HG02610 (cell line): ENCODE data around the gene GLI2.

ENCODE experiments used
- ATAC-seq: cut with Tn5 transposase; IDR thresholded peaks from one replicate; pipeline ENCODE4 v1.9.1; 2021; ENCODE audit warnings: mild to moderate bottlenecking, moderate library complexity; ENCODE audit not compliant: unreplicated experiment

GLI2 gene

DNA sequence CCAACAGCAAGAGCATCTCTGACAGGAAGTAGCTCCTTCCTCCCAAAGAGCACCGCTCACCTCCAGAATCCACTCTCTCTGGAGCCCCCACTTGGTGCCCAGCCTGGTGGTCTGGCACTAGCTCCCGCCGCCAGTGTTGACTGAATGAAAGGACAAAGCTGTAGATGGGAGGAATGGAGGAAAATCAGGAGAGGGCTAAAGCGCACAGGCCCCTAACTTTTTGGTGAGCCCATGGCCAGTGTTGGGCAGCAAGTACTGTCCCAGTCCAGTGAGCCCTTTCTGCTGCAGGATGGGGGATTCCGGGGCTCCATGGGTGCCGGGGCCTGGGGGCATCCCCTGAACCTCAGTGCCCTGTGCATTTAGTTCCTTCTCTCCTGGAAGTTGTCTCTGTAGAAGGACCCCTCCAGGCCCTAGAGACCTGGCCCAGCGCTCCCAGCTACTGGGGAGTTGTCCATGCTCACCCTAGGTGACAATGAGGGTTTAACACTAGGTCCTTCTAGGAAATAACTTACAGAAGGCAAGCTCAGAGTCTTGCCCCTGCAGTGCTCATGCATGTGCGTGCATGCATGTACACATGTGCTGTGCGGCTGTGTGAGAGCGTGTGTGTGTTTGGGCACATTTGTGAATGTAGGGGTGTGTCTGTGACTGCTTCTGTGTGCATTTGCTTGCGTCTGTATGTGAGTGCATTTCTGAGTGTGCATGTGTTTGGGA lies 33.6 kb downstream of the GLI2 start:
- ATAC-seq = no peak

DNA sequence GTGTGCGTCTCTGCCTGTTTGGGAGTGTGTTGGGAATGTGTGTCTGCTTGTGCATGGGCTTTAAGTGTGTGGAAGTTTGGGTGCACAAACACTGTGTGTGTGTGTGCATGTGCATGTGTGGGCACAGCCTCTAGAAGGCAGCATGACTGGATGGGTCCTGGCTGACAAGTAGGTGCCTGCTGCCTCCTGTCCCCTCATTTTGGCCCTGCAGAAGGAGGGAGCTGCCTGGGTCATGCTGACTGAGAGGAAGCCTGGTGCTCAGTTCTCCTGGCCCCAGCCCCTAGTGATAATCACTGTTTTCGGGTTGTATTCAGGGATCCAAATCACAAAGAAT lies 34.1 kb downstream of the GLI2 start:
- no peak for ATAC-seq

DNA sequence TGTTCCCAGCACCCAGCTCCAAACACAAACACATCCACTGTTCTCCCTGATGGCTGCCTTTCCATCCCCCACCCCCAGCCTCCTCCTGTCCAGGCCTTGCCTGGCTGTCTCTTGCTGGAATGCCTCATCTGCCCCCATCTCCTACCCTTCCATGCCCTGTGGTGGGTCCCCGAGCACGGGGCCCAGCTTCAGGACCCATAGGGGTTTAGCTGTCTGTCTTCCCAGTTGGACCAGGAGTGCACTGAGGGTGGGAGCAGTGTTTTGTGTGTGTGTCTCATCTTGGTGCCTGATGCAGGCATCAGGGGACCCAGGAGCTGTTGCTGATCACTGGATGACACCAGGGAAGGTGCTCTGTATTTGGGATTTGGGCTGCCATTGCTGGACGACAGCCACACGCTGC lies 34.5 kb downstream of the GLI2 start:
- ATAC-seq = no peak

GRCh38 chr2:120770641-120771040 lies 35.0 kb downstream of the GLI2 start:
- no peak for ATAC-seq

DNA sequence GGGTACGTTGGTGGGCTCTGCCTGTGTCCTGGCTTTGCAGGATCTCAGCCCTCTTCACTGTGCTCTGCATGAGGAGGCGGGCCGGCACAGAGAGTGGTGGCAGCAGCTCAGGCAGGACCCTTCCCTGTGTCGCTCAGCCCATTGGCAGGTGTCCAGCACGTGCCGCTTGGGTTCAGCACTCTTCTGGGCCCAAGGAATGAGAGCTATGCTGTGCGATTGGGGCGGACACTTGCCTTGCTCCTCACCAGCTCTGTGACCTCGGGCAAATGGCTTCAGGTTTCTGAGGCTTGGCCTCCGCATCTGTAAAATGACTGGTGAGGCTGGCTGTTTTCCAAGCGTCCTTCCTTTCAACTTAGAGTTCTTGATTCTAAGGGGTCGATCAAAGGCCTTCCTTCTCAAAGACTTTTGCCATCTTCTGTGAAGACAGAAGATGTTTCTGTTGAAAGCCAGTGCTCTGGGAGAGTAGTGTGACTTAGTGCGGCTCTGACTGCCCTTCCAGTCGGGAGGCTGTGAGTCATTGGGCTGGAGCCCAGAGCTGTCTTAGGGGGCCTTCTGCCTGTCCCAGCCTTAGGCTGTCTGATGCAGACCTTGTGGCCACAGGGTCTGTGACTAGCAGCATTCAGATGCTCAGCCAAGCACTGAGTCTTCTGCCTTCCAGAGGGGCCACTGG lies 35.6 kb downstream of the GLI2 start:
- ATAC-seq = no peak

DNA sequence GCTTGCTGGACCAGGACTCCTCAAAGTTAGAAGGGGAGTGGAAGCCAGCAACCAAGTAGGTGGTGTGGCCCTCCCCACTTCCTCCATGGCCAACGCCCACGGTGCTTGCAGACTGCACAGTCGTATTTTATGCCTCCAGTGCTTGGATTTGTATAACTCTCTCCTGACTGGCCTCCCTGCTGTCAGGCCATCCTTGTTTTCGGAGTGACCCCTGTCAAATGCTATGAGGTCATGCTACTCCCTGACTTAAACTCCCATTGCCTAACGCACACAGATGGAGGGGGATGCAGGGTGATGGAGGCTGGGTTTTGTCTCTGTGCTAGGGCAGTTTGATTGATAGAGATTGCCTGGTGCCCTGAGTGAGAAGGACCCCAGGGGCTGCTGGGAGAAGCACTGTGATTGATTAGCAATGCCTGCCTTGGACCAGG lies 36.1 kb downstream of the GLI2 start:
- no peak for ATAC-seq

DNA sequence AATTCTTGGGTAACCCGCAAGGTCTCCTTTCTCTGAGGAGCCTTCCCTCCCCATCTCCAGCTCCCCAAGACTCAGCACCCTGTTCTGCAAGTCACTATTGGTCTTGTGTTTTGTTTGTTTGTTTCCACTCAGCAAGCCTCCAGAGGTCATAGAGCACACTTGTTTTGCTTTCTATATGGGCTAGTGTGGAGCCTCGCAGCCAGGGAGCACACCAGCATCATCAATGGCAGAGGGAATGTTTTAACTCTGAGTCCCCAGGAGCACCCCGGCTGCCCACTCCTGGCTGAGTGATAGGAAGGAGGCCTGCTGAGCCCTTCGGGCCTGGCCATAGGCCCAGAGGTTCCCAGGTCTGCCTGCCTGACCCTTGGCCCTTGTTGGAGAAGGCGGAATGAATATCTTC lies 36.6 kb downstream of the GLI2 start:
- ATAC-seq = no peak

DNA sequence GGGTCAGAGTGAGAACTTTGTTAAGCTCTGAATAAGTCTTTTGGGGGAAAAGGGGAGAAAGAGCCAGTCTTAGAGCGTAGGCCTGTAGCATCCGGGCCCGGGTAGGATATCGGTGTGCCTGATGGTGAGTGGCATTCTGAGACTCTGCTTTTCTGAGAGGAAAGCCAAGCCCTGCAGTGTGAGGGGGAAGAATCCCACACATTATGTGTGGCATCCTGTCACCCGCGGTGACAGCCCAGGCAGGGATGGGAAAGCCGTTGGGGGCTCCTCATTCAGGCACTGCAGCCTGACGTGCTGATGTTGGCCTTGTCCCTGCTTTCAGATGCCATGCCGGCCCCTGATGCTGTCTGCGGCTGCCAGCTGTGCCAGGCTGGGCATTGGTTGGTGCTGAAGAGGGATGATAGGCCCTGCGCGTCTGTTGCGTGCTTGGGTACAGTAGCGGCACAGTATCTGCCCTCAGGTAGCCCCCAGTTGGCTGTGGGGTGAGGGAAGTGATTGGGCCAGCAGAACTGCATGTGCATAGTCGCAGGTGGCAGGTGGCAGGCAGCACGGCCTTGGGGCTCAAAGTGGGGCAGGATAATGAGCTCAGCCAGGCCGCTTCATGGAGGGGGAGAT lies 37.6 kb downstream of the GLI2 start:
- no peak for ATAC-seq

DNA sequence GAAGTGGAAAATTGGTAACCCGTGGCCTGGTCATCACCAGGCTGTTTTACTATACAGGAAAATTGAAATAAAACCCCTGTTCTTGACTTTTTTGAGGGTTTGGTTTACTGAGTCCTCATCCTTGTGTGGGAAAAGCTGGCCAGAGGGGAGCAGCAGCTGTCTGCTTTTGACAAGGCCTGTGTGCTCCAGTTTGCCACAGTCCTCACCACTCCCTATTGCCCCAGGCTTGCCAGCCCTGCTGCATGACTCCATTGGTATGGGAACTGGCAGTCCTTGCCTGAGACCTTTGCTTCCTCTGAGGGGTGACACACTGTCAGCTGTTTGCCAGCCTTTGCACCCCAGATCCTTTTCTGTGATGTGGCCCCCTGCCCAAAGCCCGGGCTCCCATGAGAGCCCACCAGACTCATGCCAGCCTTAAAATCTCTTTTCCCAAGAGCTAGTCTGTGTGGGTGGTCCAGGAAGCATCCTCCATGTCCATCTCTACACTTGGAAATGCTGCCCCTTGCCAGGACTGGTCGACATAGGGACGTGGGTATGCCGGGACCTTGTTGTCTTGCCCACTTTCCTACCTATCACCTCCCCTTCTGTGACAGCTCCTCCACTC lies 39.0 kb downstream of the GLI2 start:
- ATAC-seq = no peak

- ATAC-seq = no peak
Measured at GRCh38 chr2:120775194-120775593, 39.5 kb downstream of the GLI2 start.

DNA sequence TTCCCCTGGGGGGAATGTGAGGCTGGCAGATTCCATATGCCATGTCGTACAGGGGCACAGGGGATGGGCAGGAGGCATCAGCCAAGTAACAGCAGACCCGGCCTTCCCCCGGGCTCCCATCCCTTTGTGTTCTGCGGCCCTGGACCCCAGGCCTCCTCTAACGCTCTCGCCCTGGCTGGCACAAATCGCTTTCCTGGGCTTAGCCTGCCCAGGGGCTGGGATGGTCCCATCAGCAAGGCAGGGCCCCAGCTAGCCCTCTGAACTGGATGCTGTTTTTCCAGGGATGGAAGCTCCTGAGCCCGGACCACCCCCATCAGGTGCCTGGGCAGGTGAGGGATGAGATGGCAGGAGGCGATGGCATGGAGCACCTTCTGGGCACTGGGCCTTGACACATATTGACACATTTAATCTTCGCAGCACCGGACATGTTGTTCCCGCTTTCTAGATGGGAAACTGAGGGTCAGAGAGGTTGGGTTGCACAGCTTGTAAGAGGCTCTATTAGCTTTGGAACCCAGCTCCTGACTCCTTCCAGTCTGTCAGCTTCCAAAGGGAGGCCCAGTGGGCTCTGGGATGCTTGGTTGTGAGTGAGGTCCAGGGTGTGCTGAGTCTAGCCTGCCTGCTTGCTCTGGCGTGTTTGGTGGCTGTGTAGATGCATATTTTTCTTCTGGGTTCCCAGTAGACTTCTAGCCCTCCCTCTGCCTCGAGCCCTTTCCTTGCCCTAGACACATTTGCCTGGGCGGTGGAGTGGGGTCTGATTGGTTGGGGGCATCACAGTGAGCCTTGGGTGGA lies 40.3 kb downstream of the GLI2 start:
- no peak for ATAC-seq

- no peak for ATAC-seq
Measured at GRCh38 chr2:120776649-120777048, 41.0 kb downstream of the GLI2 start.

DNA sequence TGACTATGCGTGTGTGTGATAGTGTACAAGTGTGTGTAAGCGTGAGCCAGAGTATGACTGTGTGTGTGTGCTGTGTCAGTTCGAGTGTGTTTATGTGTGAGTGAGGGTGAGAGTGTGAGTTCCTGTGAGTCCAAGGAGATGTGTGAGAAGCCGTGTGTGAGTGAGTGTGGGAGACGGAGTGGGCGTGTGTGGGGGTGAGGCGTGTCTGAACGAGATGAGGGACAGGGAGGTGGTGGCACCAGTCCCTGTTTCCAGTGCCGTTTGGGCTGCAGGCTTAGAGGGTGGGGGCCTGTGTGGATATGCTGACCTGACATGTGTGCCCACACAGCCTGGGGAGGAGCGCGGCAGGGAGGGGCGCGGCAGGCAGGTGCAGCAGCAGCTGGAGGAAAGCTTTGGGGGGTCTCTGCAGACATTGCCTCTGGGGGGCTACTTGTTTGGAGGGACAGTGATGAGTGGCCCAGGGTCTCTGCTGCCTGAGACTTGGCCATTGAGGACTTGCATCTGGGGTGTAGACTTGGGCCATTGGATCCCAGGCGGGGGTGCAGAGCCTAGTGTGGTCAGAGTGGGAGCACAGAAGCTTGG lies 41.6 kb downstream of the GLI2 start:
- no peak for ATAC-seq

DNA sequence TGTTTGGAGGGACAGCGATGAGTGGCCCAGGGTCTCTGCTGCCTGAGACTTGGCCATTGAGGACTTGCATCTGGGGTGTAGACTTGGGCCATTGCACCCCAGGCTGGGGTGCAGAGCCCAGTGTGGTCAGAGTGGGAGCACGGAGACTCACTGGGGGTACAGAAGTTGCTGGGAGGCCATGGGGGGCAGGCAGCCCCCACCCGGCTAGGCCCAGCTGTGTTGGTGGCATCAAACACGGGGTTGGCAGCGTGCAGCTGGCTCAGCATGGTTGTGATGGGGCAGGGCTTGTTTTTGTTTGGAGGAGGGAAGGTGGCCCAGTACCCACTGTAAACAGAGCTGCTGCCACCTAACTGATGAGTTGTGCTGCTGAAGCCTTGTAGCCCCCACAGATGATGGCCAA lies 42.1 kb downstream of the GLI2 start:
- ATAC-seq = no peak

- ATAC-seq = no peak
Measured at GRCh38 chr2:120778244-120778643, 42.6 kb downstream of the GLI2 start.

- no peak for ATAC-seq
Measured at GRCh38 chr2:120779781-120780283, 44.2 kb downstream of the GLI2 start.

GRCh38 chr2:120780402-120780801 lies 44.7 kb downstream of the GLI2 start:
- ATAC-seq = no peak

DNA sequence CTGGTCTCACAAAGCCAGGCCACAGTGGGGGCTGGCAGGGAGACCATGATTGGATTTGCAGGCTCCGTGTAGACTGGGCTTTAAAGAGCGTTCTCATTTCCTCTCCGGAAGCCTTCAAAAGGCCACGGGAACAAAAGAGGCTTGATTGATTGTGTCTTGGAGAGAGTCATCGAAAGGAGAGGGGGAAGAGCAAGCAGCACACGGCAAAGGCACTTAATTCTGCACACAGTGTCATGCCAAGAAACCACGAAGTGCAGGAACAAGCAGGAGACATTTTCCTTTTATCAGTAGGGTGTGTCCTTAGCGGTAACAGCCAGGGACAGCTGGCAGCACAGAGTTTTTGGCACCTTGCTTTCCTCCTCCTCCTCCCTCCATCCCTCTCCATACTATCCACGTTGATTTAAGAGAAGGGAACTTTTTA lies 47.7 kb downstream of the GLI2 start:
- ATAC-seq = no peak

GRCh38 chr2:120783969-120784372 lies 48.3 kb downstream of the GLI2 start:
- ATAC-seq = no peak
